GM19099 (cell line): Measurements from ENCODE around the gene LSMEM2.

Experiments
- POLR2A ChIP-seq: IDR thresholded peaks from 3 replicates; pipeline ENCODE4 v1.6.1; 2011; ENCODE audit warnings: low read depth; ENCODE audit not compliant: insufficient read length; ENCODE audit errors: extremely low read depth

Gene LSMEM2

GRCh38 chr3:50267280-50267913, 11.5 kb upstream of the LSMEM2 start:
- no peak for TF ChIP-seq POLR2A

GRCh38 chr3:50268276-50268675, 10.6 kb upstream of the LSMEM2 start:
- no peak for TF ChIP-seq POLR2A

GRCh38 chr3:50268703-50269451, 10.0 kb upstream of the LSMEM2 start, which contains the start of gene SEMA3B:
SEMA3B (plus strand) TSS chr3:50269147; CDS start chr3:50269241, 94 bp downstream.
- TF ChIP-seq POLR2A, result no peak

GRCh38 chr3:50269460-50269859, 9.4 kb upstream of the LSMEM2 start:
- TF ChIP-seq POLR2A, result no peak

GRCh38 chr3:50269977-50270413, 8.9 kb upstream of the LSMEM2 start:
- no peak for TF ChIP-seq POLR2A

GRCh38 chr3:50270422-50271224, 8.3 kb upstream of the LSMEM2 start:
- TF ChIP-seq POLR2A, result no peak

DNA sequence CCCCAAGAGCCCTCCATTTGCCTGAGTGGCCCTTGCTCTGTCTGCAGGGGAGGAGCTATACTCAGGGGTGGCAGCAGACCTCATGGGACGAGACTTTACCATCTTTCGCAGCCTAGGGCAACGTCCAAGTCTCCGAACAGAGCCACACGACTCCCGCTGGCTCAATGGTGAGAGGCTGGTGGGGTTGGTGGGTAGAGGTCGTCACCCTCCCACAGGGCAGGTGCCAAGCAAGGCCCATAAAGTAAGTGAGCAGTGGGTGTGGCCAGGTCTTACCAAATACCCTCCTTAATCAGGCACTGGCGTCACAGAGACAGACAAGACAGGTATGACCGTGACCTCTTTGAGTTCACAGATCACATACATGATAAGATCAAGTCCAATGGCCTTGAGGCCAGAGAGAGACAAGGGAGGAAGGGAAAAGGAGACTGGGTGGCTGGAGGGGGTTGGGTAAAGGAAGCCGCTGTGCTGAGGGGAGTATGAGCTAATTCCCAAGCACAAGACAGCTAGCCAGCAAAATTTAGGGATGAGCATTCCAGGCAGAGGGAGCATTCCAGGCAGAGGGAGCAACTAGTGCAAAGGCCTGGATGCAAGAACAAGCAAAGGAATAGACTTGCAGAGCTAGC, 7.5 kb upstream of the LSMEM2 start:
- TF ChIP-seq POLR2A, result no peak

- no peak for TF ChIP-seq POLR2A
Measured at GRCh38 chr3:50272911-50273688, 5.8 kb upstream of the LSMEM2 start.

- no peak for TF ChIP-seq POLR2A
Measured at GRCh38 chr3:50273689-50274065, 5.2 kb upstream of the LSMEM2 start.

GRCh38 chr3:50274371-50275104, 4.3 kb upstream of the LSMEM2 start:
- TF ChIP-seq POLR2A, result no peak

DNA sequence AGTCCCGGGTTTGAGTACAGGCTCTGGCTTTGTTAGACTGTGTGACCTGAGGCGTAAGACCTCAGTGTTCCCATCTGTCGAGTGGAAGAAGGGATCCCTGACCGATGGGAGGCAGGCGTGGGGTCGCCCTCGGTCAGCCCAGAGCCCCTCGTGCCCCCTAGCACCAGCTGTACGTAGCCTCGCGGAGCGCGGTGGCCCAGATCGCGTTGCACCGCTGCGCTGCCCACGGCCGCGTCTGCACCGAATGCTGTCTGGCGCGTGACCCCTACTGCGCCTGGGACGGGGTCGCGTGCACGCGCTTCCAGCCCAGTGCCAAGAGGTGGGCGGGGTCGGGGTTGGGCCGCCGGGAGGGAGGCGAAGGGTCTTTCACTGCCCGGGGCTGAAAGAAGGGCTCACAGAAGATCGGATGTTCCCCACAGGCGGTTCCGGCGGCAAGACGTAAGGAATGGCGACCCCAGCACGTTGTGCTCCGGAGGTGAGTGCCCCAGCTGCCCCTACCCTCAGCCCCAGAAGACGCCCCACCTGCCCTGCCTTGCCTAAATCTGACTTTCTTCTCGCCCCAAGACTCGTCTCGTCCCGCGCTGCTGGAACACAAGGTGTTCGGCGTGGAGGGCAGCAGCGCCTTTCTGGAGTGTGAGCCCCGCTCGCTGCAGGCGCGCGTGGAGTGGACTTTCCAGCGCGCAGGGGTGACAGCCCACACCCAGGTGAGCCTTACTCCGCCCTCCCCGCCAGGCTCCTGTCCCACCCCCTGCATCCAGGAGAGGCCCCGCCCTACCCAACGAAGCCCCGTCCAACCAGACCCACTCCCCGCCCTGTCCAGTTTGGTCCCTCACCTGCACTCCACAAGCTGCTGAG, 3.5 kb upstream of the LSMEM2 start:
- TF ChIP-seq POLR2A, result no peak

GRCh38 chr3:50275996-50276761, 2.7 kb upstream of the LSMEM2 start:
- no peak for TF ChIP-seq POLR2A

DNA sequence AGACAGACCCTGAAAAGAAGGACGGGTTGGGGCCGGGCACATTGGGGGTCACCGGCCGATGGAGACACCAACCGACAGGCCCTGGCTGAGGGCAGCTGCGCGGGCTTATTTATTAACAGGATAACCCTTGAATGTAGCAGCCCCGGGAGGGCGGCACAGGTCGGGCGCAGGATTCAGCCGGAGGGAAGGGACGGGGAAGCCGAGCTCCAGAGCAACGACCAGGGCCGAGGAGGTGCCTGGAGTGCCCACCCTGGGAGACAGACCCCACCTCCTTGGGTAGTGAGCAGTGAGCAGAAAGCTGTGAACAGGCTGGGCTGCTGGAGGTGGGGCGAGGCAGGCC, 2.2 kb upstream of the LSMEM2 start:
- TF ChIP-seq POLR2A, result no peak
